GM21423 (cell line): Measurements from ENCODE around the gene MPL.

Experiments used
- ATAC-seq: cut with Tn5 transposase; IDR thresholded peaks from one replicate; pipeline ENCODE4 v1.9.1; 2021; ENCODE audit warnings: mild to moderate bottlenecking, moderate library complexity; ENCODE audit not compliant: unreplicated experiment

MPL gene

DNA sequence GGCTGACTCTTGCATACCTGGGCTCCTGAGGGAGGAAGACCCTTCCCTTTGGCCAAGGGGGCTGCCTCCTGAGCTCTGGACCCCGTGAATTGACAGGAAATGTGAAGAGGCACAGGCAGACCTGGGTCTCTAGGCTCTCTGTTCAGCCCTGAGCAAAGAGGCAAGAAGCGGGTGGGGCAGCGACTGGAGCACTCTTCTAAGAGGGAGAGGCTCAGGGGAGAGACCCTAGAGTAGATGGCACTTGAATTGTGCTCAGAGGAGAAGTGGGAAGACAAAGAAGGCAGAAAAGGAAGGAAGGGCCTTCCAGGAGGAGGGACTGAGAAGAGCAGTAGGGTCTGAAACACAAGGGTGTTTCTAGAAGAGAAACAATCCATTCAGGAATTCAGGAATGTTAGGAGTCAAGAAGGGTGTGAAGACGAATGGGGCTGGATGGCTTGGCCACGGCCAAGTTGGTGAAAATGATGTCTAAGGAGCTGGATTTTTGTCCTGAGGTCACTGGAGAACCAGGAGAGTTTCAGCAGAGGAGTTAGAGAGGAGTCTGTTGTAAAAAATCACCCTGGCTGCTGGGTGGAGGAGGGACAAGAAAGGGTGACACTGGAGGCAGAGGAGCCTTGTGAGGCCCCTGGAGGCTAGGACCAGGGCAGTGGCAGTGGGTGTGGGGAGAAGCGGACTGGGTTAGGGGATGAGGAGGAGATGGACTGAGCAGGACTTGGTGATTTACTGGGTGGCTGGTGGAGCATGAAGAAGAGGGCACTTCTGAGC, 31.5 kb upstream of the MPL start:
- no peak for ATAC-seq

DNA sequence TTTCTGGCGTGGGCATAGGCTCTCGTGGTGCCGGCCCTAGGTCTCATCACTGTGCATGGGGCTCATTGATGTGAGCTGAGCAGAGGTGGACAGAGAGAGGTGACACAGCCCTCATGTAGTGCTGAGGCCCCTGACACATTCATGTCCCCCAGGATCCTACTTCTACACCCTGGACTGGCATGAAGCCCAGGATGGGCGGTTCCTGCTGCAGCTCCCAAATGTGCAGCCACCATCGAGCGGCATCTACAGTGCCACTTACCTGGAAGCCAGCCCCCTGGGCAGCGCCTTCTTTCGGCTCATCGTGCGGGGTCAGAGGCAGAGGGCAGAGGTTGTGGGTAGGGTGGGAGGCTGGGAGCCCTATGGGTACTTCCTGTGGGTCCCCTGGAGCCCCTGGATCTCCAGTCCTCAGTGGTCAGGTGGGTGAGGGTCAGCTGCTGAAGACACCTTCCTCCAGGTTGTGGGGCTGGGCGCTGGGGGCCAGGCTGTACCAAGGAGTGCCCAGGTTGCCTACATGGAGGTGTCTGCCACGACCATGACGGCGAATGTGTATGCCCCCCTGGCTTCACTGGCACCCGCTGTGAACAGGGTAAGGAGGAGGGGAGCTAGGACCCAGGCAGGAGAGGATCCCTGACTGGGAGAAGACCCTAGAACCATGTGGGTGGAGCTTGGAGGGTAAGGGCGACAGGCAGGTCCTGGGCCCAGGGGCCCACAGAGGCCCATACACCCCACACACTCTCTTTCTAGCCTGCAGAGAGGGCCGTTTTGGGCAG, 30.7 kb upstream of the MPL start:
- no peak for ATAC-seq

GRCh38 chr1:43307458-43308158, 30.0 kb upstream of the MPL start:
- ATAC-seq: no peak

- ATAC-seq: no peak
Measured at GRCh38 chr1:43308635-43309404, 28.8 kb upstream of the MPL start.

- ATAC-seq: no peak
Measured at GRCh38 chr1:43309405-43310025, 28.1 kb upstream of the MPL start.

GRCh38 chr1:43311521-43311920, 26.1 kb upstream of the MPL start:
- ATAC-seq: no peak

- no peak for ATAC-seq
Measured at GRCh38 chr1:43312212-43312623, 25.4 kb upstream of the MPL start.

GRCh38 chr1:43312663-43313515, 24.7 kb upstream of the MPL start:
- no peak for ATAC-seq

DNA sequence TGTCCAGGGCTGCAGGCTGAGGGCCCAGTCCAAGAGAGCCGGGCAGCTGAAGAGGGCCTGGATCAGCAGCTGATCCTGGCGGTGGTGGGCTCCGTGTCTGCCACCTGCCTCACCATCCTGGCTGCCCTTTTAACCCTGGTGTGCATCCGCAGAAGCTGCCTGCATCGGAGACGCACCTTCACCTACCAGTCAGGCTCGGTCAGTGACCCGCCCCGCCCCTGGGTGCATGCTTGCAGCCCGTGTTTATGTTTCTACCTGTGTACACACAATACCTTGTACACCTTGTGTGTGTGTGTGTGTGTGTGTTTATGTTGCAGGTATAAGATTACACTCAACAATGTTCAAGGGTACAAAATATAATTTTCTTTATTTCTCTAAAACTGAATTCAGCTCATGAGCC, 23.8 kb upstream of the MPL start:
- ATAC-seq: no peak

- ATAC-seq: no peak
Measured at GRCh38 chr1:43314233-43314632, 23.4 kb upstream of the MPL start.

- no peak for ATAC-seq
Measured at GRCh38 chr1:43315481-43315880, 22.1 kb upstream of the MPL start.

GRCh38 chr1:43315963-43316737, 21.5 kb upstream of the MPL start:
- no peak for ATAC-seq

DNA sequence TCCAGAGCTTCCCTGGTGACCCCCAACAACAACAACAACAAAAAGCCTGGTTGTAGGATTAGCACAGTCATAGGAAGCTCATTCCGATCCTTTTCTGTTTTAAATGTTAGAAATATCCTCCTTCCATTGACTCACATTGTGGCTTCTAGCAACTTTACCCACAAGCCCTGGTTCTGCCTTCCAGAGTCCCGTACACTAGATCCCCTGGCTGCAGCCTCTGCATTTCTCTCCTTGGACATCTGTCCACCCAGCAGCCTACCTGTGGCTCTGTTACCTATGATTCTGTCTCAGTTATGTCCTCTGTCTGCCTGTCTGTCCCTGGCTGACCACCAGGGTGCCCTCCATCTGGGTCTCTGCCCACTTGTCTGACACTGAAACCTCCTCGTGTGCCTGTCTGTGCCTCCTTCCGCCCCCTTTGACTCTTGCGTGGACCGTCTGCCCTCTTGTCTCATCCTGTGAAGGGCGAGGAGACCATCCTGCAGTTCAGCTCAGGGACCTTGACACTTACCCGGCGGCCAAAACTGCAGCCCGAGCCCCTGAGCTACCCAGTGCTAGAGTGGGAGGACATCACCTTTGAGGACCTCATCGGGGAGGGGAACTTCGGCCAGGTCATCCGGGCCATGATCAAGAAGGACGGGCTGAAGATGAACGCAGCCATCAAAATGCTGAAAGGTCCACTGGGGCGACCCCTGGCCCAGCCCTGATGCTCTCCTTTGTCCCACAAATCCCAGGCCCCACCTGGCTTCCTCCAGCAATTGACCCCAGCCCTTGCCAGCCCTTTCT, 20.7 kb upstream of the MPL start:
- ATAC-seq: no peak

- no peak for ATAC-seq
Measured at GRCh38 chr1:43317817-43318471, 19.7 kb upstream of the MPL start.

- ATAC-seq: no peak
Measured at GRCh38 chr1:43318831-43319230, 18.8 kb upstream of the MPL start.

GRCh38 chr1:43319288-43319687, 18.3 kb upstream of the MPL start:
- no peak for ATAC-seq

- no peak for ATAC-seq
Measured at GRCh38 chr1:43319766-43320165, 17.9 kb upstream of the MPL start.
